Stimulated activated CD8-positive, alpha-beta memory T cell treated with anti-CD3 and anti-CD28 coated beads, Interleukin-7, amount 100 ng/mL, for 24 hours (primary cell): ENCODE results near the gene DST.
A peak's percentile ranks its signal among the peaks of the same experiment; 100 is the strongest.
"Not testable (repeated sequence)": the region's sequence is repeated elsewhere in the genome, so short reads cannot be mapped to it uniquely, and the experiment has no call there.

ENCODE experiments used
- DNase-seq: peaks from one replicate; pipeline ENCODE4 v3.0.0-alpha.2; 2020; ENCODE audit warnings: low read depth

DST gene

DNA sequence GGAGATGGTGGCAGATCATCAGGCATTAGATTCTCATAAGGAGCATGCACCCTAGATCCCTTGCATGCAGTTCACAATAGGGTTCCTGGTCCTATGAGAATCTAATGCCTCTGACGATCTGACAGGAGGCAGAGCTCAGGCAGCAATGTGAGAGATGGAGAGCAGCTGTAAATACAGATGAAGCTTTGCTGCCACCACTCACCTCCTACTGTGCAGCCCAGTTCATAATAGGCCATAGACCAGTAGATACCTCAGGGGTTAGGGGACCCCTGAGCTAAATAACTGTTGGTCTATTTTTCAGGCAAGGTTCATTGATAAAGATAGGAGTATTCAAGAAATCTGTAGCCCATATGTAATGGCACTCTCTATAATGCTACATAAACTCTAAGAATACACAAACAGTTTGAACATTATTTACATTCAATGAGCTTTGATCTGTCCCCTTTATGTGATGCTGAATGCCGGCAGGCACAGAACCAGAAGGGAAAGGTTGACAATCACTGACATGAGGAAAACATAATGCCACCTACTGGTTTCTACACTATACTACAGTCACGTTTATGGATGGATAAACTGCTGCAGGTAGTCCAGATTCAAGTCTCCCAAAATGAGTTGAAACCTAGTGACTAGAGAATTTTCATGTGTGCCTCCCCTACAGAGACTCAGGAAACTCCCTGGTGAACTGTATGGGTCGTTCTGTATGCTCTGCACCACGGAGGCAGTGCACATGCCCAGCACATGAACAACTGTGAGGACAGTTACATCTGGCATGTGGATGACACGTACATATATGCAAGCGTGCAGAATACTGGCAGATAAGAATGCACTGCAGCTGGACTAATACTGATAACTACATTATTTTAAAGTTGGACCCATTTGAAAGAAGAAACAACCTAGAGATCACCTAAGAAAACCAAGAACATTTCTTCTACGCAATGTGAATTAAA lies 72.0 kb downstream of the DST start:
- no peak for DNase-seq

DNA sequence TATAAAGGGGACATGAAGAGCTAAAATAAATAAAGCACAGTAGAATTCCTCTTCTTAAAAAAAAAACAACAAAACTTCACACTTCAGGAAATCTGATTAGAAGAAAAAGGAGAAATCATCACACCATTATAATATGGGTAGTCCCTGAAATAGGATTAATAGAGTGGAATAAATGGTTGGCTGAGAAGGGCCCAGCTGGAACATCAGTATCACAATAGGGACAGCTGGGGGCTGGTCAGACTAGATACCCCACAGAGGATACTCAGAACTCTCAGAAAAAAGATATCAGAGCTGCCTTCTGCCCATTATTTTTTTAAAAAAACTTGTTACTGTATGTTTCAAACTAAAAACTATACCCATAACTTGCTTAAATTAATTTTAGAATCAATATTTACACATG lies 75.2 kb downstream of the DST start:
- no peak for DNase-seq

DNA sequence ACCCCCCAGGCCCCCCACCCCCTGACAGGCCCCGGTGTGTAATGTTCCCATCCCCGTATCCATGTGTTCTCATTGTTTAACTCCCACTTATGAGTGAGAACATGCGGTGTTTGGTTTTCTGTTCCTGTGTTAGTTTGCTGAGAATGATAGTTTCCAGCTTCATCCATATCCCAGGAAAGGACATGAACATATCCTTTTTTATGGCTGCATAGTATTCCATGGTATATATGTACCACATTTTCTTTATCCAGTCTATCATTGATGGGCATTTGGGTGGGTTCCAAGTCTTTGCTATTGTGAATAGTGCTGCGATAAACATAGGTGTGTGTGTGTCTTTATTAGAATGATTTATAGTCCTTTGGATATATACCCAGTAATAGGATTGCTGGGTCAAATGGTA lies 80.0 kb downstream of the DST start:
- DNase-seq, result not testable (repeated sequence)

DNA sequence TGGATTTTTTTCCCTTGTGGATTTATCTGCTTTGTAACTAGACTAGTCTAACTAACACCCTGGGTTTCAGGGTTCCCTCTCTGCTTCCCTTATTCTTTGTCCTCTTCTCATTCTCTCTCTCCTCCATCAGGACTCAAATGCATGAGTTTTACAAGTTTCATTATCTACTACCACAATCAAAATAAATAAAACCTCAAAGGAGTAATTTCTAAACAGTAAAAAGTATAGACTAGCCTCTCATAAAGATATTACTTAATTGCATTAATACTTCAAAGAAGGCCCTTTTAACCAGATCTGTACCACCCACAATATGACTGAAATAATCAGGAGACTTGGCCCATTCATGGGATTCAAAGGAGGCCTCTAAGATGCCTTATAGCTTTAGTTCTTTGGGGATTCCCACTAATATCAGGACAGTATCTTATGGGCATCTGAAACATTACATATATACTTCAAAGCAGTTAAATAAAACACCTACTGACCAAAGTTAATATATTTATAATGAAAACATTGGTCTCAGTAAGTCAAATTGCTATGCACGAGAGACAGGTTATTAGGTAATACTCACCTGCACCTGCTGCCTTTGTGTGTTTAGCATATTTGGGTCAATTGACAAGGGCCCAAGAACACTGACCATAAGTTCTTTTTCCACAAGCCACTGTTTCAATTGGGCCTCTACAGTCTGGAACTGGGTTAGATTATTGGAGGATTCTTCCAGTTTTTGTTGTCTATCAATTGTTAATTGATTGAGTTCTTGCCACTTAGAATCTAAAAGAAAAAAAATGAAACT lies 85.7 kb downstream of the DST start:
- no peak for DNase-seq

DNA sequence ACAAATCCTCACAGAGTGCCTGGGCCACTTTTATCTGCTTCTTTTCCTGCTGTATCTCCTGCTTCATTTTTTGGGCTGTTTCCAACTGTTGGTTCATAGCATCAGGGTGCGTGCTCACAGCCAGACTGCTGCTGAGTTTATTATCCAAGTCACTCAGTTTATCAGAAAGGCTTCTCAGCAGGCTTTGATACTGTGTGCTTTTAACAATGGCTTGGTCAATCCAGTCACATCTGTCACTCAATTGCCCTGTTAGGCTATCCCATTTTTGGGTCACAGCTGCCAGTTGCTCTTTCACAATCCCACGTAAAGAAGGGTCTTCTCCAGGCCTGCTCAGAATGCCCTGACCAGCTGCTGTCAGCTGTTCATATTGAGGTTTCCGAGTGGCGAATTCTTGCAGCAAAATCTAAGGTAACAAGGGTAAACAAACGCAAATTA lies 87.2 kb downstream of the DST start:
- DNase-seq, result no peak

DNA sequence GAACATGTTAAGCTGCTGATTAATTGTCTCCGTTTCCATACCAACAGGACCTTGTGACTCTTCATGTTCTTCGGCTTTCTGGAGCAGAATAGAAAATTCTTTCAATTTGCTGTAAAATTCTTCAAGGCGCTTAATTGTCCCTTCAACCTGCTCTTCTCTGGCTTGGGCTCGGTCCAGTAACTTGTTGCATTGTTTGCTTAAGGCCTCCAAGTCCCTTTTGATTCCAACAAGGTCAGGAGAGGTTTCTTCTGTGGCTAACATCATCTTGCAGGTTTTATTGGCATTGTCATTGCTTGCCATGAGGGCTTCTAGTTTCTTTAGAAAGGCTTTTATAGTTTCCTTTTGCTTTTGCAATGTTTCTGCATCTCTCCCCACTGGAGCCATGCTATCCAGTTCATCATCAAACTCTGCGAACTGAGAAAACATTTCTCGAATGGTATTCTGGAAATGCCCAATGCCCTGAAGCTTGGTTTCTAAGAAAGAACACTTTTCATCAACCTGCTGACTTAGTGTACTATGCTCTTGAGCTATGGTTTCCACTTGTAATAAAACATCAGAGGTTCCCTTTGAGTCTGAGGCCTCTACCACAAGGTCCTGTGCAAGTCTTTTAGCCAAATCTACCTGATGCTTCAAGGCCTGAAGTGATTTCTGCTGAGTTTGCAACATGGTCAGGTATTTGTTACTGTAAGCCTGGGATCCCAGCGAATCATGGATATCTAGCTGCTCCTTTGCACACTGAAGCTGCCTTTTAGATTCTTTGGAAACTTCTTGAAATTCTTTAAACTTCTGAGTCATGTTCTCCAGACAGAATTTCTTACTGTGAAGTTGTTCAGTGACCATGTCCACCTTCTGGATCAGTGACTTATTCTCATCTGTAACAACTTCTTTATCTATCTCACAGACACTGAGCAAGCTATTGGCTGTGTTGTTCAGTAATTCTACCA lies 90.2 kb downstream of the DST start:
- no peak for DNase-seq

DNA sequence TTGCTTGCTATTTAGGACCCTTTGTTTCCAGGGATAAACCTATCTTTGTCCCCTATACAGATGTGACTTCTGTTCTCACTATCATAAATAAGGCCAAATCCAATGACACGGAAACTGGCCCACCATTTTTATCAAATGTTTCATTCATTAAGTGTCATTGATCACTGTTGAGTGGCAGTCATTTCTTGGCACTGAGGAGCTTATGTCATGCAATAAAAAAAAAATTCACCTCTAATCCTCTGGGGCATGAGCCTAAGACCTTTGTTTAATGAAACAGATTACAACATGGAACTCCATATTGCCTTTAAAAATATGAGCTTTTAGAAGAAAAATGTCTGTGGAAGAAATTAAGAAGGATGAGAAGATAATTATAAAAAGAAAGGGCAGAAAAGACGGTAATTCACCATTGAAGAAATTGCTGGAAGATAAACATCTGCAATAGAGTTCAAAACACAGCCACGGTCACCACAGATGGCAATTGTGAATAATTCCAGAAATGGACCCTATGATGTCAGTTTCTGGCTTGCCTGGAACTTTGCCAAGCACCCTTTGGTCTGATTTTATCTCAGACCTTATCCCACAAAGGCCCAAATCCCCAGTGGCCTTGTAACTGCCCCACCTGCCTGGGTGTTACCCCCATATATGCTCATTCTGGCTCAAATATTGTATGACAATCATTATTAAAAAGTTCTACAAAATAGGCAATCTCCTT lies 91.1 kb downstream of the DST start:
- DNase-seq, result no peak

DNA sequence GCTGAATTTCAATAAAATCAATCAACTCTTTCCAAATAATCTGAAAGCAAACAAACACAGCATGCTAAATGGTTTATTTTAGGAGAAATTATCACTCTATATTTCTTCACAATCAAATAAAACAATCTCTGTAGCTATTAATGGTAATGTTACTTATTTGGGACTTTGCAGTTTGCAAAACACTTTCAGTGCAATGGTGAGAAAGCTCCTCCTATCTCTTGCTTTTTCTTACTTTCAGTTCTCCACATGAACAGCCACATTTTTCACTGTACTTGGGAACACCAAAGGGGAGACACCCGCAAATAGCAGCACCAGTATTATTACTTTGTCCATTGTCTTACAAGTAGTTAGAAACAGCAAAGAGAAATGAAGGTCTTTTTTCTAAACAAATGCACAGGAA lies 92.4 kb downstream of the DST start:
- no peak for DNase-seq

DNA sequence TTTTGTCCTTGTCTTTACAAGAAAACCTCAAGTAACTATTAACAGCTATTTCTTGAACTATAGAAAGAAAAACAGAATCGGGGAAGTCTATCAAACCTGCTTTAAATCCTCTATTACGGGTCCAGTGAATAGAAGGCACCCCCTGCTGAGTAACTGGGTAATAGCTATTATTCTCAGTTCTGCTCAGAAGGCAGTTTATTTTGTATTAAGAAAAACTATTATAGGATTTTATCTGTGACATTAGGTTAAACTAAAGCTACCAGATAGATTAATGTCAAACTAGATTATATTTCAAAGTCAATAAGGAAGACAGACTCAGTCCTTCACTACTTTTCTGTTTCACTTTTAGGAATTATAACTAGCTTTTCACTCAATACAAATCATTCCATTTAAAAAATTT lies 93.7 kb downstream of the DST start:
- no peak for DNase-seq

DNA sequence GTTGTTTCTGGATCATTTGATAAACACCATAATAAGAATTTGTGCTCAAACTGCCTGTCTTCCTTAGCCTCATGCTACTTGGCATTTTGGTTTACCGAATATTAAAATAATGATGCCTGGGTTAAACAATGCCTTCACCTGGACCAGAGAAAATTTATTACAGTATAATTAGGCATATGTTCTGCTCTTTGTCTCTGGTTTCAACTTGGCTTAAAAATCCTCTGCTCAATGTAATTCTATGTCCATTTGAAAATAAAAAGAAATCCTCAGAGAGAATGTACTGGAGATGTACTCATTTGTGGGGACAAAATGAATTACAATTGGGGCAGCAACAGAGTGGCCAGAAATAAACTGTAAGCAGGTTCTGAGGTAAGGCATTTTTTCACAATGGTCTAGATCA lies 95.0 kb downstream of the DST start:
- no peak for DNase-seq

DNA sequence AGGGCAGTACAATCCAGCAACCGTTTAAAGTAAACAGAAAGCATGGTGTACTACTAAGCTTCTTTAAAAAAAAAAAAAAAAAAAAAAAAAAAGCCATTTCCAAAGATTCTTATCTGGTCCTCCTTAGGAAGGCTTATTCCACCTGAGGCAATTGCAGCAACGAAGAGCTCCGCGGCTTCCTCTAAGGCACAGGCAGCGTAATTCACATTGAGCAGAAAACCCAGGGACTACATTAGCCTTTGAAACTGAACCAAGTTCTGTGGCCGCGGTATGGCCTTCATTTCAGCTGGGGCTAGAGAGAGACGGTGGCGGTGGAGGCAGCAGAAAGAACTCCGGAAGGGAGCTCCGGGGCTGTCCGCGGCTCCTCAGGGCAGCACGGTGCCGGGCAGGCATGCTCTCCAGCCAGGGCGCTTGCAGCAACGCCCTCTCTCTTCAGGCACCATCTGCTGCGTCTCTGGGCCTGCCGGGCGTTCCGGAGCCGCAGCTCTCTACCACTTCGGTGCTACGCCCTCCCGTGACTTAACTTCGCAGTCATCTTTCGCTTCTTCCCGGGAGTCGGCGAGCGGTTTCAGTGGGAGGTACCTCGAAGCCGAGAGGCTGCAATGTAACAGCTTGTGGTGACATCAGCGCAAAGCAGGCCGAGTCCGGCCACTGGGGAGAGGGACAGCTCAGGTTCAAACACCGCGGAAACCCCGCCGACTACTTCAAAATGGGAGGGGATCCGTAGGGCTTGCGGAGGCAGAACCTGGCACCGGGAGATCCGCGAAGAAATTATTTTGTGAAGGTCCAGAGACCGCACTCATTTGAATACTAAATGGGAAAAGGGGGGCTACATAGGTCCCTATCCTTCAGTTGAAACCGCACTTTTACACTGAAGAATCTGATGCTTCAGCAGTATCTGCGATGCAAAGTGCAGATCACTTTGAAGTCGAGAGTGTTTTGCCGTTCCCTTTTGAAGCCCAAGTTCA lies 100.0 kb downstream of the DST start:
- peak; percentile 27 for DNase-seq

DNA sequence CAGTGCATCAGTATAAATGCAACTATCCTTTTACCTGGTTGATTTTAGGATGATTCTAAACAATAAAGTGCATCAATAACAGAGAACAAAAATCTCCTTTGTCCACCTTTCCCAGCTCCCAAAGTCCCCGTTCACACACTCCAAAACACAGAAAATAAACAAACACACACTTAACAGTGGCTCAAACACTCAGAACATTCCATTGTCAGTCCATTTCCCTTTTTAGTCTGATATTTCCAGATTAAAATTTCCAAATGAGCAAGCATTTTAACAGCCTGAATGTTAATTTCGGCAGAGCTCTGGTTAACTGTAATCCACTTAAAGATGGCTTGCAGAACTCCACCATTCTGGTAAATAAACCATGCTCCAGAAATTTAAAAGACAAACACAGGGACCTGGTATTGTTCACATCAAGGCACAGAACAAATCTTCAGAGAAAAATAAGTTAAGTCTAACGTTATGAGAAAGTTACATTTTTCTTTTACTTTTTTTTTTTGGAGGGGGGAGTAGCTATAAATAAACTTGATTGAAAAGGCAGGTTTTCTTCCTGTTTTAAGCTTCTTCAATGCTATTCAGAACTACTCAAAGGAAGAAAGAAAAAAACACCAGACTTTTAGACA lies 100.8 kb downstream of the DST start:
- DNase-seq, result no peak

DNA sequence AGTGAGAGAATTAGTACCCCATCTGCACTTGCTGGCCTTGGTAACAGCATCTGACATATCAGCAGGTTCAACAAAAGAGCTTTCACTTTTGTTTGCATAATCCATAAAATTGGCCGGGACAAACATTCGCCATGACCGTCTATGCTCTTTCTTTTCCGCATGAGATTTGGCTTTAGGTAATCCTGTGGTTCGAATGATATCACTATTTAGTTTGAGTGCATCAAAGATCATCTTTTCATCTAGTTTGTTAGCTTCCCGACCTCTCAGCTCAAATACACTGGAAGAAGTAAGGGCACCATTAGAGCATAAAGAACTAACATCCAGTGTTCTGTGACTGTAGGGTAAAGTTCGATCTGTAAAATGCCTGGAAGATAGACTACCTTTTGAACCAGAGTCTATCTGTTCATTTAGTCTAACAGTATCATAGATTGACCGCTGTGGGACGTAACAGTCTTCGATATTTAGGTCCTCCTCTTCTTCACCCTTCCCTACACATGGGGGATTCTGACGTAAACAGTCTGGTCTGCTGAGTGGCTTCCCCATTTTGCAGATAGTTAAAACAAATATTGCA lies 101.6 kb downstream of the DST start:
- no peak for DNase-seq

DNA sequence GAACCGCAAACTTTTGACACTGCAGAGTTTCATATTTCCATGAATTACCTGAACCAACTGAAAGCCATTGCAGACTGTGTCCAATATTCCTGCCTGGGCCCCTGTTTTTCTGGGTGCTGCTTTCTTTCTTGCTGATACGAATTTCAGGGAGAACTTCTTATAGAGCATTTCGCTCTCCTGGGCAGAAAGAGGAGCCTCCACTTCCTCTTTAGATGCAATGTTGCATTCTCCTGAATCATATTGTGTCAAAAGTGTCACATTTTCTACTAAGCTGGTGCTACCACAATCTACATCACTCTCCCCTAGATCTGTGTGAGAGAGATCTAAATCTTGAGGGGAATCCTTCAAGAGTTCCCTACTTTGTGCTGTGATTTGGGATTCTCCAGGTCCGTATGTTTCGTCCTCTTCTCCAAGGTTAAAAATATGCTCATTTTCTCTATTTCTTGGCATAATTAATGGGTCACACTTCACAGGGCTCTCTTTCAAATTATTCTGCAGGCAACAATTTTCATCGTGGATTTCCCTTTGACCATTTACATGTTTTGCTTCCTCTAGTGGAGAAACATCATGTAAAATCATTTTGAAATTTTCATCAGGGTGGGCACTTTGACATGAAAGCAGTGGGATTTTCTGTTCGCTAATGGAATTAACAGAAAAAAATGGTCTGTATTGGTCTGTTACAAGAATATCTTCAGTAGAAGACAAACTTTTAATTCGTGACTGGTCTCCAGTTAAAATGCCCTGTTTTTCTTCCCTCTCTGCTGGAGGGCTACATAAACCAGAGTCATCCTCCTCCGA lies 102.3 kb downstream of the DST start:
- no peak for DNase-seq

DNA sequence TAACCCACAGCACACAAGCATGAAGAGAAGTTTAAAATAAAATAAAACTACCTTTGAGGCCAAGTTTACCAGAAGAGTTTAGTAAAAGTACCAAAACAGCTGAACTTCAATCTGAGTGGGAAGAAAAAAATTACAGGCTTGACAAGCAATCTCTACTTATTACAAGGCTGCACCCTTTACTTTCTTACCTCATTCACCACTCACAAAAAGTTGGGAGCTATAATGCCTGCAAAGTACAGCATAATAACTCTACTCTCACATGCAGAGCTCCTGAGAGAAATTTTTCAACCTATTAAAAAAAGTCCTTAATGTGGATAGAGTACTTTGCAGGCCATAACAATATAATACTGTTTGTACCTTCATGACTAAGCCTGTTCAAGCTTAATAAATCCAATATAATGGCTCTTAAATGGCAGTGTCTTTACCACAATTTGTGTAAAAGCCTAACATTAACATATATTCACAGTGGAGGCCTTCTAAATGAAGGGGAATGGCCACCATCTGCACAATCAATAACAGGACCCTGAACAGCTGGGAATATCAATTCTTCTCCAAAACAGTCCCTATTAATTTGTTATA lies 103.1 kb downstream of the DST start:
- no peak for DNase-seq

DNA sequence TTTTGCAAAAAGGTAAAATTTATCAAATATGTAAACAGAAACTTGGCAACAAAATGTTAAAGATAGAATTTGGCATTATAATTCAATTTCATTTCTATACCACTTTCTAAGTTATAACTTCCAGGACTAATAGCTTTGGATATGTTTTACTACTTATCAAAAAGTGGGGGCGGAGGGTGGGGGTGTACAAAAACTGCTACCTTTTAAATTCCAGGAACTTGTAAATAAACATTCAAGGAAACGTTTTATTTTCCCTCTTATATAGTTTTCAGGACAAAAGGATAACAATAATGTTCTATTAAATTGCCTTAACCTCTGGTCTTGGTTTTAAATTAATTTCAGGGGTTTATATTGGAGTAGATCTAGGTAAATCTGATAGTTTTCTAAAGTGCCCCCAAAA lies 103.8 kb downstream of the DST start:
- no peak for DNase-seq

DNA sequence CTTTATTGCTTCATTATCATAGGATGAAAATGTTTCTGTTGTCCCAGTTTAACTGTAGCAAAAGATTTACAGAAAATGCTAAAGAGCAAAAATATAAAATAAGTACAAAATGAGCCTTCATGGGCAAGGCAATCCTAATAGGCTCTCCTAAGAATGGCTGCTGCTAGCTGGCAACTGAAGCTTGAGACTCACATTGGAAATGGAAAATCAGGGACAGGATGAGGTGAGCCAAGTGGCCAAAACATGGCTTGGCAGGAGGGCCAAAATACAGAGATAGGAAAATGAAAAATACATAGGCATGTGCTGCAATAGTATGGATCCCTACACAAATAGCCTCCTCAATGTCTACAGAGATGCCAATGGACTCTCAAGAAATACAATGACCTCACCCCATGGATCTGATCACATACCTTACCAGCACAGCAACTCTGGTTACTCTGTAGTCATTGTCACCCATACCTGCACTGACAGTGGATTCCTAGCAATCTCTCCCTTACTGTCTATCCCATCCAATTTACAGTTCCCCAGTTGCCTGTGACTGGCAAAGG lies 105.4 kb downstream of the DST start:
- no peak for DNase-seq

DNA sequence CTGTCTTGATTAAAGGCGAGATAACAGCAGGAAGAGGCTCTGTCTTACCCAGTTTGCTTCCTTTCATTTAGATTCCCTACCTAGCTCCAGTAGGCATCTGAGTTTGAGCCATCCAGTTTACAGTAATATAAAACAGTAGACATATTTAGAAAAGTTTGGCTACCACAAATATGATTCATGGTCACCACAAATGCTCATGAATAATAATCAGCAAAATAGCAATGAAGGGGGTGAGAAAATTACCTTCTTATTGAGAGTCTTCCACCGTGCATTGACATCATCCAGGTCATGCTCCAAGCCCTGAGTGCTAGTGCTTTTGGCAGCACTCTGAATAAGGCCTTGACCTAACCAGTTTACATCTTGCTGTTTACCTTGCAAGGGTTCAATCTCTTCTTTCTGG lies 106.2 kb downstream of the DST start:
- DNase-seq, result no peak
